A549 (cell line): ENCODE measurements around the gene ITGB2. TPM values are rescaled to one million over a fixed set of nuclear protein-coding genes. Genes with fewer than 3 reads are reported as not detected.

Source experiments
- ATAC-seq, 2 experiments: fragments of 200-7000 bp in 1 of 2; fragments of >200 bp in 1 of 2; cut with Nextera tagmentation in 1 of 2; cut with Tn5 transposase in 1 of 2; 3 replicates each; pipeline versions ENCODE4 v1.8.0 to v1.9.1; 2018 to 2020; ENCODE audit warnings: mild to moderate bottlenecking in 1 of 2, moderate library complexity in 1 of 2
- CTCF ChIA-PET: fragments of 300-600 bp; sonication (Branson Sonifier 250); formaldehyde crosslinking; extraction: SDS; loops from one replicate; lab custom pipeline; 2021; ENCODE audit warnings: antibody characterized with exemption, inconsistent platforms; lab: Yijun Ruan, JAX
- POLR2A ChIA-PET: fragments of 350-600 bp; formaldehyde crosslinking; extraction: SDS; loops from one replicate; lab custom pipeline; 2021; ENCODE audit warnings: antibody characterized with exemption, inconsistent platforms; lab: Yijun Ruan, JAX
- DNase-seq, 2 experiments: peaks; one replicate each; pipeline versions ENCODE4 v3.0.0 to v3.0.0-alpha.2; 2011 to 2016; ENCODE audit warnings: low read depth in 1 of 2, low spot score in 1 of 2
- FAIRE-seq: peaks from 2 replicates; lab custom pipeline; 2011; peaks lifted over from hg19 to GRCh38; lab: Jason Lieb, UNC
- H3K27ac ChIP-seq, 2 experiments: fragments of >200 bp; sonication (Bioruptor Twin); formaldehyde crosslinking; 3 replicates each; pipeline ENCODE4 v1.5.1; 2016 to 2017
- H3K4me1 ChIP-seq: fragments of >200 bp; sonication (Bioruptor Twin); formaldehyde crosslinking; 3 replicates; pipeline ENCODE4 v1.6.1; 2016
- H3K4me2 ChIP-seq: fragments of >200 bp; sonication (Bioruptor Twin); formaldehyde crosslinking; 3 replicates; pipeline ENCODE4 v1.6.1; 2016
- H3K4me3 ChIP-seq: fragments of >200 bp; sonication (Bioruptor Twin); formaldehyde crosslinking; 3 replicates; pipeline ENCODE4 v1.5.1; 2016
- H3K9me3 ChIP-seq: fragments of >200 bp; sonication (Bioruptor Twin); formaldehyde crosslinking; 3 replicates; pipeline ENCODE4 v1.6.1; 2016
- BHLHE40 ChIP-seq: IDR thresholded peaks from 2 replicates; pipeline ENCODE4 v1.6.1; 2012; ENCODE audit warnings: low read depth, low read length, inconsistent platforms
- CHD2 ChIP-seq: fragments of 150-350 bp; IDR thresholded peaks from 2 replicates; pipeline ENCODE4 v1.6.1; 2014; ENCODE audit warnings: low read length; ENCODE audit not compliant: partially characterized antibody
- FOSL2 ChIP-seq, 2 experiments: fragments of 450-650 bp in 1 of 2; fragments of >200 bp in 1 of 2; sonication (Bioruptor Twin) in 1 of 2; formaldehyde crosslinking; IDR thresholded peaks; 2 replicates each; pipeline versions ENCODE4 v1.5.0 to v1.6.1; 2016 to 2020; ENCODE audit warnings: mild to moderate bottlenecking in 1 of 2, moderate library complexity in 1 of 2
- FOXS1 ChIP-seq: fragments of 250-450 bp; sonication (Bioruptor Pico); IDR thresholded peaks from 2 replicates; pipeline ENCODE4 v1.5.0; 2020; ENCODE audit warnings: mild to moderate bottlenecking, moderate library complexity
- GATA3 ChIP-seq: IDR thresholded peaks from 2 replicates; pipeline ENCODE4 v1.6.1; 2012; ENCODE audit warnings: borderline replicate concordance
- HDAC2 ChIP-seq: fragments of 200-600 bp; sonication (generic); IDR thresholded peaks from 2 replicates; pipeline ENCODE4 v1.6.1; 2016
- MAFK ChIP-seq: fragments of 450-650 bp; IDR thresholded peaks from 2 replicates; pipeline ENCODE4 v1.6.1; 2014; ENCODE audit not compliant: partially characterized antibody
- TP53 ChIP-seq: fragments of 250-450 bp; sonication (Bioruptor Pico); IDR thresholded peaks from 2 replicates; pipeline ENCODE4 v1.5.0; 2021; ENCODE audit warnings: mild to moderate bottlenecking, moderate library complexity
- ZFP36 ChIP-seq: fragments of 450-650 bp; IDR thresholded peaks from 2 replicates; pipeline ENCODE4 v1.6.1; 2014; ENCODE audit warnings: borderline replicate concordance; ENCODE audit not compliant: partially characterized antibody
- ZNF302 ChIP-seq: fragments of 250-450 bp; sonication (Bioruptor Pico); IDR thresholded peaks from 2 replicates; pipeline ENCODE4 v1.9.0; 2021; ENCODE audit warnings: inconsistent platforms, mild to moderate bottlenecking, moderate library complexity
- WGBS: methylation state at CpG from one replicate; pipeline ENCODE4 v1.1.6; 2017; ENCODE audit errors: missing lambda C conversion rate; 5-methylcytosine and 5-hydroxymethylcytosine counted together
- polyA plus RNA-seq, 4 experiments: library from polyadenylated mRNA; depleted of rRNA in 3 of 4; stranded (reverse); fragments of >200 nt; fragmentation: RNase III in 1 of 4; extraction: RNeasy Plus Mini Kit Qiagen cat#74134 plus additional on column Dnase treatment in 1 of 4; gene quantifications; 2 replicates in 3 of 4; 3 replicates in 1 of 4; pipeline ENCODE4 v1.2.3, GENCODE V29; 2011 to 2017
- TF ChIP-seq, protein P1 (sequence below): fragments of >200 bp; sonication (Bioruptor Twin); formaldehyde crosslinking; IDR thresholded peaks from 3 replicates; pipeline ENCODE4 v1.5.1; 2016
- TF ChIP-seq, protein P2 (sequence below): fragments of 250-450 bp; sonication (Bioruptor Pico); IDR thresholded peaks from 2 replicates; pipeline ENCODE4 v1.5.0; 2021; ENCODE audit warnings: mild to moderate bottlenecking, moderate library complexity, borderline replicate concordance
- TF ChIP-seq, protein P3 (sequence below): IDR thresholded peaks from 2 replicates; pipeline ENCODE4 v1.6.1; 2012
- TF ChIP-seq, protein P4 (sequence below): fragments of 200-600 bp; sonication (generic); IDR thresholded peaks from 2 replicates; pipeline ENCODE4 v1.6.1; 2016; ENCODE audit warnings: antibody characterized with exemption, mild to moderate bottlenecking, moderate library complexity
- TF ChIP-seq, protein P5 (sequence below): fragments of 150-350 bp; IDR thresholded peaks from 2 replicates; pipeline ENCODE4 v1.6.1; 2014; ENCODE audit warnings: low read depth, mild to moderate bottlenecking, low read length

Gene ITGB2
- polyA plus RNA-seq, 2 of the 4 experiments (the other 2 are of a cell fraction) = 0.46 to 0.59 TPM

DNA sequence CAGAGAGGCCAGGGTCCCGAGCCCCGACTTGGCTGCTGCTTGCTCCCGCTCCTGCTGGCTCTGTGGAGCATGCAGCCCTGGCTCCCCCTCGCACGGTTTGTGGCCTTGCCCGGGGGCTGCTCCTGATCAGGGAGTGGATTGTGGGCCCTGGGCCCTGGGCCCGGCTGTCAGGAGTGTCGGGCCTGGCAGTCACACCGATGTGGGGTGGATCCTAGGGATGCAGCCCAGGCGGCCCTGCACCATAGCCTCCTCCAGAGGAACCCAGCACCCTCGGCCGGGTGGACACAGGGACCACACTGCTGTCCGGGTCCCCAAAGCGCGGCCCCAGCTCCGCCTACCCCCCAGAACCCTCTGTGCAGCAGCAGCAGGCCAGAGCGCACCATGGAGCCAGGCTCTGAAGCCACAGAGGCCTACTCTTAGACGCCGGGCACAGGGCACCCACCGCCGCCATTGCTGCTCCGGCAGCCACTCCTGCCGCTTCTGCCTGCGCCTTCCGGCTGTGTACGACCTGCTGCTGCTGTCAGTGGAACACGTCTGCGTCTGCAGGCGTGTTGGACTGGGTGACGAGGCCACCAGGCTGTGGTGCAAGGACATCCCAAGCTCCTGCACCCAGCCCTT lies 28.6 kb upstream of the ITGB2 start:
- TF ChIP-seq TP53 (CRISPR knock-in tag) = no peak
- TF ChIP-seq, protein P1, sequence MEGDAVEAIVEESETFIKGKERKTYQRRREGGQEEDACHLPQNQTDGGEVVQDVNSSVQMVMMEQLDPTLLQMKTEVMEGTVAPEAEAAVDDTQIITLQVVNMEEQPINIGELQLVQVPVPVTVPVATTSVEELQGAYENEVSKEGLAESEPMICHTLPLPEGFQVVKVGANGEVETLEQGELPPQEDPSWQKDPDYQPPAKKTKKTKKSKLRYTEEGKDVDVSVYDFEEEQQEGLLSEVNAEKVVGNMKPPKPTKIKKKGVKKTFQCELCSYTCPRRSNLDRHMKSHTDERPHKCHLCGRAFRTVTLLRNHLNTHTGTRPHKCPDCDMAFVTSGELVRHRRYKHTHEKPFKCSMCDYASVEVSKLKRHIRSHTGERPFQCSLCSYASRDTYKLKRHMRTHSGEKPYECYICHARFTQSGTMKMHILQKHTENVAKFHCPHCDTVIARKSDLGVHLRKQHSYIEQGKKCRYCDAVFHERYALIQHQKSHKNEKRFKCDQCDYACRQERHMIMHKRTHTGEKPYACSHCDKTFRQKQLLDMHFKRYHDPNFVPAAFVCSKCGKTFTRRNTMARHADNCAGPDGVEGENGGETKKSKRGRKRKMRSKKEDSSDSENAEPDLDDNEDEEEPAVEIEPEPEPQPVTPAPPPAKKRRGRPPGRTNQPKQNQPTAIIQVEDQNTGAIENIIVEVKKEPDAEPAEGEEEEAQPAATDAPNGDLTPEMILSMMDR = no peak
- TF ChIP-seq, protein P2, sequence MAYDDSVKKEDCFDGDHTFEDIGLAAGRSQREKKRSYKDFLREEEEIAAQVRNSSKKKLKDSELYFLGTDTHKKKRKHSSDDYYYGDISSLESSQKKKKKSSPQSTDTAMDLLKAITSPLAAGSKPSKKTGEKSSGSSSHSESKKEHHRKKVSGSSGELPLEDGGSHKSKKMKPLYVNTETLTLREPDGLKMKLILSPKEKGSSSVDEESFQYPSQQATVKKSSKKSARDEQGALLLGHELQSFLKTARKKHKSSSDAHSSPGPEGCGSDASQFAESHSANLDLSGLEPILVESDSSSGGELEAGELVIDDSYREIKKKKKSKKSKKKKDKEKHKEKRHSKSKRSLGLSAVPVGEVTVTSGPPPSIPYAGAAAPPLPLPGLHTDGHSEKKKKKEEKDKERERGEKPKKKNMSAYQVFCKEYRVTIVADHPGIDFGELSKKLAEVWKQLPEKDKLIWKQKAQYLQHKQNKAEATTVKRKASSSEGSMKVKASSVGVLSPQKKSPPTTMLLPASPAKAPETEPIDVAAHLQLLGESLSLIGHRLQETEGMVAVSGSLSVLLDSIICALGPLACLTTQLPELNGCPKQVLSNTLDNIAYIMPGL (CRISPR knock-in tag) = no peak
- TF ChIP-seq GATA3 = no peak
- no peak for TF ChIP-seq BHLHE40
- TF ChIP-seq, protein P3, sequence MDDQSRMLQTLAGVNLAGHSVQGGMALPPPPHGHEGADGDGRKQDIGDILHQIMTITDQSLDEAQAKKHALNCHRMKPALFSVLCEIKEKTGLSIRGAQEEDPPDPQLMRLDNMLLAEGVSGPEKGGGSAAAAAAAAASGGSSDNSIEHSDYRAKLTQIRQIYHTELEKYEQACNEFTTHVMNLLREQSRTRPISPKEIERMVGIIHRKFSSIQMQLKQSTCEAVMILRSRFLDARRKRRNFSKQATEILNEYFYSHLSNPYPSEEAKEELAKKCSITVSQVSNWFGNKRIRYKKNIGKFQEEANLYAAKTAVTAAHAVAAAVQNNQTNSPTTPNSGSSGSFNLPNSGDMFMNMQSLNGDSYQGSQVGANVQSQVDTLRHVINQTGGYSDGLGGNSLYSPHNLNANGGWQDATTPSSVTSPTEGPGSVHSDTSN = no peak
- TF ChIP-seq, protein P4, sequence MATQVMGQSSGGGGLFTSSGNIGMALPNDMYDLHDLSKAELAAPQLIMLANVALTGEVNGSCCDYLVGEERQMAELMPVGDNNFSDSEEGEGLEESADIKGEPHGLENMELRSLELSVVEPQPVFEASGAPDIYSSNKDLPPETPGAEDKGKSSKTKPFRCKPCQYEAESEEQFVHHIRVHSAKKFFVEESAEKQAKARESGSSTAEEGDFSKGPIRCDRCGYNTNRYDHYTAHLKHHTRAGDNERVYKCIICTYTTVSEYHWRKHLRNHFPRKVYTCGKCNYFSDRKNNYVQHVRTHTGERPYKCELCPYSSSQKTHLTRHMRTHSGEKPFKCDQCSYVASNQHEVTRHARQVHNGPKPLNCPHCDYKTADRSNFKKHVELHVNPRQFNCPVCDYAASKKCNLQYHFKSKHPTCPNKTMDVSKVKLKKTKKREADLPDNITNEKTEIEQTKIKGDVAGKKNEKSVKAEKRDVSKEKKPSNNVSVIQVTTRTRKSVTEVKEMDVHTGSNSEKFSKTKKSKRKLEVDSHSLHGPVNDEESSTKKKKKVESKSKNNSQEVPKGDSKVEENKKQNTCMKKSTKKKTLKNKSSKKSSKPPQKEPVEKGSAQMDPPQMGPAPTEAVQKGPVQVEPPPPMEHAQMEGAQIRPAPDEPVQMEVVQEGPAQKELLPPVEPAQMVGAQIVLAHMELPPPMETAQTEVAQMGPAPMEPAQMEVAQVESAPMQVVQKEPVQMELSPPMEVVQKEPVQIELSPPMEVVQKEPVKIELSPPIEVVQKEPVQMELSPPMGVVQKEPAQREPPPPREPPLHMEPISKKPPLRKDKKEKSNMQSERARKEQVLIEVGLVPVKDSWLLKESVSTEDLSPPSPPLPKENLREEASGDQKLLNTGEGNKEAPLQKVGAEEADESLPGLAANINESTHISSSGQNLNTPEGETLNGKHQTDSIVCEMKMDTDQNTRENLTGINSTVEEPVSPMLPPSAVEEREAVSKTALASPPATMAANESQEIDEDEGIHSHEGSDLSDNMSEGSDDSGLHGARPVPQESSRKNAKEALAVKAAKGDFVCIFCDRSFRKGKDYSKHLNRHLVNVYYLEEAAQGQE = no peak
- no peak for TF ChIP-seq FOSL2 (IDR thresholded peaks at IDR 0.05)
- TF ChIP-seq FOSL2 (CRISPR knock-in tag; IDR thresholded peaks at IDR 0.05) = no peak
- no peak for TF ChIP-seq FOXS1 (CRISPR knock-in tag)
- no peak for TF ChIP-seq ZFP36
- Histone ChIP-seq H3K4me3 (no peak overlapping the region), H3K4me2 (0 out of 3 replicates have a peak overlapping the region, but pooled peaks have one; percentile 18), H3K27ac (peak overlapping the region; percentile 70 to 88; a peak in 3 of 6 replicates), H3K4me1 (peaks cover 36% of the 10 kb centered on the region), H3K9me3 (no peaks in the 10 kb centered on the region)
- ChIA-PET CTCF (interaction anchor here (0.6 to 14.2 kb wide), 28 partner anchors 9 to 676 kb away, joined by 3 to 224 read pairs (median 5); no protein-coding TSS in a partner anchor), POLR2A (interaction anchor here (0.7 kb wide), 1 partner anchor 179 kb away, joined by 3 read pairs; no protein-coding TSS in a partner anchor)
- DNase-seq (no peak), ATAC-seq (peak; percentile 28 to 60), FAIRE-seq (no peak)
- WGBS = 61% methylated on average over 13 of the region's 30 CpGs

DNA sequence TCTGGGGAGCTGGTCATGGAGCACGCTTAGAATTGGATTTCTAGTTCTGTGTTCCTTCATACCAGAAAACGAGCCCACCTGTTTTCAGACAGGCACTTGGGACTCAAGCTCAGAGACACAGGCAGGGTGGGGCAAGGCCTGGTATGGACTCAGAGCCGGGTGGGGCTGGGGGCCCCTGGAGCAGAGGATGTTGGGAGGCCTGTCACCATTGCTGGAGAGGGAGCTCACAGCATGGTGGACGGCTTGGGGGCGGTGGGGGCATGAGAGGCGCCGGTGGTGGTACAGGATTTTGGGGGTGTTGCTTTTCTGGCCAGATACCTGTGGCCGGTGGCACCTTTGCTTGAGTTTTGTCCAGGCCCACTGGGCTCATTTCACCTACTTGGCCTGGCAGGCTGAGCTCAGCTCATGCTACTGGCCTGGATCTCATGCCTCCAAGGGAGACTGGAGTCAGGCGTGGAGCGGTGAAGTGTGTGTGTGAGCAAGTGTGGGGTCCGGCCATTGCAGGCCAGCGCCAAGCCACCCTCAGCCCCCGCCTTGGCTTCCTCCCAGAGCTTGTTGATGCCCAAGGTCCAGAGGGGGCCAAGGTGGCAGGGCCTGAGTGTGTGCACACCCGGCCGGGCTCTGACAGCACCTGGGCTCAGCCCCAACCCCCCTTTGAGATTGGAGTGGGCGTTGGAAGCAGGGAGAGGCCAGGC lies 27.9 kb upstream of the ITGB2 start:
- 74% methylated on average over 5 of the region's 16 CpGs for WGBS
- peak overlapping the region; percentile 70 to 88 for H3K27ac ChIP-seq
- DNase-seq (no peak), ATAC-seq (no peak), FAIRE-seq (no peak)
- CTCF ChIA-PET = interaction anchor here (0.8 to 14.2 kb wide), 14 partner anchors 9 to 192 kb away, joined by 3 to 224 read pairs (median 7); no protein-coding TSS in a partner anchor
- peaks cover 36% of the 10 kb centered on the region for H3K4me1 ChIP-seq
- POLR2A ChIA-PET = interaction anchor here (0.7 kb wide), 1 partner anchor 180 kb away, joined by 3 read pairs; no protein-coding TSS in a partner anchor
- H3K4me2 ChIP-seq = peak overlapping the region; percentile 32; the same call in 1 of the 3 replicates
- no peak overlapping the region for H3K4me3 ChIP-seq
- H3K9me3 ChIP-seq = no peaks in the 10 kb centered on the region
- TF ChIP-seq HDAC2 = no peak
- TF ChIP-seq ZNF302 (CRISPR knock-in tag) = no peak
- no peak for TF ChIP-seq MAFK
- TF ChIP-seq GATA3 = no peak
- no peak for TF ChIP-seq CHD2
- TF ChIP-seq, protein P3 = no peak
- no peak for TF ChIP-seq FOXS1 (CRISPR knock-in tag)
- TF ChIP-seq, protein P4 = no peak
- TF ChIP-seq TP53 (CRISPR knock-in tag) = no peak
- TF ChIP-seq, protein P5, sequence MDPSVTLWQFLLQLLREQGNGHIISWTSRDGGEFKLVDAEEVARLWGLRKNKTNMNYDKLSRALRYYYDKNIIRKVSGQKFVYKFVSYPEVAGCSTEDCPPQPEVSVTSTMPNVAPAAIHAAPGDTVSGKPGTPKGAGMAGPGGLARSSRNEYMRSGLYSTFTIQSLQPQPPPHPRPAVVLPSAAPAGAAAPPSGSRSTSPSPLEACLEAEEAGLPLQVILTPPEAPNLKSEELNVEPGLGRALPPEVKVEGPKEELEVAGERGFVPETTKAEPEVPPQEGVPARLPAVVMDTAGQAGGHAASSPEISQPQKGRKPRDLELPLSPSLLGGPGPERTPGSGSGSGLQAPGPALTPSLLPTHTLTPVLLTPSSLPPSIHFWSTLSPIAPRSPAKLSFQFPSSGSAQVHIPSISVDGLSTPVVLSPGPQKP = no peak
